ENCODE data around the gene LINC01488.

Gene LINC01488

DNA sequence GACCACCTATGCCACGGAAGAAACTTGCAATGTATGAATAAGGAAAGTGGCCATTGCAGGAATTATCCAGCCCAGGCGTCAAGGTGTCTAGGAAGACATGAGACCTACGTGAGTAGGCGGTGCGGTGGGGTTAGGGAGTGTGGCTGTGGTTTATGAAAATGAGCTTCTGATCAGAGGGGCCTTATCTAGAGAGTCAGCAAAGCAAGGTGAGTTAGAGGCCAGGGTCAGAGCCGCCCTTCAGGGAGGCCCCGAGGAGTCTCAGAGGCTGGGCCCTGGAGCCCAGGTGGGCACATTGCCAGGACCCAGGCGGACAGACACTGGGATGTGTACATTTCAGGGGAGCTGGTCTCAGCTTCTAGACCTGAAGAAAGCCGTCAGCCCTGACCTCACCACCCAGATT, 13.8 kb upstream of the LINC01488 start:
- Histone ChIP-seq H3K4me1 (ENCODE audit: insufficient read depth, low read length) (peaks cover 4% of the 10 kb centered on the region; the same call in 1 of the 2 replicates), H3K27me3 (ENCODE audit: insufficient read depth, low read length) (peaks cover 15% of the 10 kb centered on the region), H3K9ac (ENCODE audit: low read depth, low read length) (no peak overlapping the region), H3K4me3 (ENCODE audit: low read length) (no peak overlapping the region), H3K27ac (ENCODE audit: low read length) (no peak overlapping the region), H3K36me3 (ENCODE audit: insufficient read depth, low read depth, low read length) (no peaks in the 10 kb centered on the region), H3K9me3 (ENCODE audit: insufficient read depth, low read depth, low read length) (no peaks in the 10 kb centered on the region)

DNA sequence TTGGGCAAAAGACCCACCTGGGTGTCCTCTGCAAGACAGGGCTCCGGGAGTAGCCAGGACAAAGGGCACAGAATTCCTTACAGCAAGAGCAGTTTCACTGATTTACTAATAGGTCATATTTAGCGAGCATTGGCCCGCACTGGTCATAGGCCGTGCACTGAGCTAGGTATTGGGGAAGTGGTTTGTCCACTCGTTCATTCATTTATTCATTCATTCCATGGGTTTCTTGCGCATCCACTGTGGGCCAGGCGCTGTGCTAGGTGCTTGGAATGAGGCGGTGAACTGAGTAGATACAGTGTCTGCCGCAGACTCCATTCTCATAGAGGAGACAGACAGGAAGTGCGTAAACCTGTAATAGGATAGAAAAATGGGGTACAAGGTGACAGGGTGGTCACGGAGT, 13.2 kb upstream of the LINC01488 start:
- no peak overlapping the region for H3K4me3 ChIP-seq (ENCODE audit: low read length)
- no peak overlapping the region for H3K27ac ChIP-seq (ENCODE audit: low read length)
- peaks cover 4% of the 10 kb centered on the region; the same call in 1 of the 2 replicates for H3K4me1 ChIP-seq (ENCODE audit: insufficient read depth, low read length)
- no peaks in the 10 kb centered on the region for H3K36me3 ChIP-seq (ENCODE audit: insufficient read depth, low read depth, low read length)
- H3K27me3 ChIP-seq (ENCODE audit: insufficient read depth, low read length): peaks cover 16% of the 10 kb centered on the region
- no peak overlapping the region for H3K9ac ChIP-seq (ENCODE audit: low read depth, low read length)
- H3K9me3 ChIP-seq (ENCODE audit: insufficient read depth, low read depth, low read length): no peaks in the 10 kb centered on the region

DNA sequence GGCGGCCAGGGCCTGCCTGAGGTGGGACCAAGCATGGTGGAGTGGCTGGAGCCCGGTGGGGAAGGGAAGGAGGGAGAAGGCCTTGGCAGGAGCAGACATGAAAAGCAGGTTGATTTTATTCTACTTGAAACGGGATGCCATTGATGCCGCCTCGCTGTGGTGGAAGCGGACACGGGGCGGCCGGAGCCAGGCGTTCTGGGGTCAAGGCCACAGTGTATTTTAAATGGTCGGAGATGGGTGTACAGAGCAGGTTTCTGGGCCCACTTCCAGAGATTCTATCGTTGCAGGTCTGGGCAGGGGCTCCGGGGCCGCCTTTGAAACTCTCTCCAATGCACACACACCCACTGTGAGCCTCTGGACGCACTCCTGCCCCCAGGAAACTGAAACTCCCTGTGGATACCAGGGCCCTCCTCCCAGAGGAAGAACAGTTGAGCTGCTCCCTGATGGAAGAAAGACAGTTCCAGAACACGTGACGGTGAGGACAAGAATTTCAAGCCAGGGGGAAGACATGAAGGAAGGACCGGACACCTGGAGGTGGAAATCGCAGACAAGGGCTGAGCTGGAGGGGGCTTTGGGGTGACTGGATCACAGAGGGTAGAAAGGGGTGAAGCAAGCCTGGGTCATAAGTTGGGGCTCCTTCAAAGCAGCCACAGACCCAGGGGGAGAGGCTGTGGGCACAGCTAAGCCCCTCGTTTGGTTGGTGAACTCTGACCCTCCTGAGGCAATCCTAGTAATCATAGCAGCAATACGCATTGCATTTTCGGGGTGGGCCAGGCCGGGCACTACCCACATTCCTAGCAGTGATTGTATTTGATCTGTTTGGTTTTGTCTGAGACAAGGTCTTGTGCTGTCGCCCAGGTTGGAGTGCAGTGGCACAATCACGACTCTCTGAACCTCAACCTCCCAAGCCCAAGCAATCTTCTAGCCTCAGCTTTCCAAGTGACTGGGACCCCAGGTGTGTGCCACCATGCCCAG, 12.3 kb upstream of the LINC01488 start:
- Histone ChIP-seq H3K27ac (ENCODE audit: low read length) (no peak overlapping the region), H3K27me3 (ENCODE audit: insufficient read depth, low read length) (peaks cover 23% of the 10 kb centered on the region), H3K9me3 (ENCODE audit: insufficient read depth, low read depth, low read length) (no peaks in the 10 kb centered on the region), H3K4me1 (ENCODE audit: insufficient read depth, low read length) (peaks cover 4% of the 10 kb centered on the region; the same call in 1 of the 2 replicates), H3K36me3 (ENCODE audit: insufficient read depth, low read depth, low read length) (no peaks in the 10 kb centered on the region), H3K4me3 (ENCODE audit: low read length) (no peak overlapping the region), H3K9ac (ENCODE audit: low read depth, low read length) (no peak overlapping the region)

GRCh38 chr11:69470301-69470700, 11.2 kb upstream of the LINC01488 start:
- Histone ChIP-seq H3K4me1 (ENCODE audit: insufficient read depth, low read length) (peaks cover 4% of the 10 kb centered on the region; the same call in 1 of the 2 replicates), H3K9me3 (ENCODE audit: insufficient read depth, low read depth, low read length) (no peaks in the 10 kb centered on the region), H3K9ac (ENCODE audit: low read depth, low read length) (no peak overlapping the region), H3K36me3 (ENCODE audit: insufficient read depth, low read depth, low read length) (no peaks in the 10 kb centered on the region), H3K4me3 (ENCODE audit: low read length) (no peak overlapping the region), H3K27ac (ENCODE audit: low read length) (no peak overlapping the region), H3K27me3 (ENCODE audit: insufficient read depth, low read length) (peaks cover 34% of the 10 kb centered on the region)

DNA sequence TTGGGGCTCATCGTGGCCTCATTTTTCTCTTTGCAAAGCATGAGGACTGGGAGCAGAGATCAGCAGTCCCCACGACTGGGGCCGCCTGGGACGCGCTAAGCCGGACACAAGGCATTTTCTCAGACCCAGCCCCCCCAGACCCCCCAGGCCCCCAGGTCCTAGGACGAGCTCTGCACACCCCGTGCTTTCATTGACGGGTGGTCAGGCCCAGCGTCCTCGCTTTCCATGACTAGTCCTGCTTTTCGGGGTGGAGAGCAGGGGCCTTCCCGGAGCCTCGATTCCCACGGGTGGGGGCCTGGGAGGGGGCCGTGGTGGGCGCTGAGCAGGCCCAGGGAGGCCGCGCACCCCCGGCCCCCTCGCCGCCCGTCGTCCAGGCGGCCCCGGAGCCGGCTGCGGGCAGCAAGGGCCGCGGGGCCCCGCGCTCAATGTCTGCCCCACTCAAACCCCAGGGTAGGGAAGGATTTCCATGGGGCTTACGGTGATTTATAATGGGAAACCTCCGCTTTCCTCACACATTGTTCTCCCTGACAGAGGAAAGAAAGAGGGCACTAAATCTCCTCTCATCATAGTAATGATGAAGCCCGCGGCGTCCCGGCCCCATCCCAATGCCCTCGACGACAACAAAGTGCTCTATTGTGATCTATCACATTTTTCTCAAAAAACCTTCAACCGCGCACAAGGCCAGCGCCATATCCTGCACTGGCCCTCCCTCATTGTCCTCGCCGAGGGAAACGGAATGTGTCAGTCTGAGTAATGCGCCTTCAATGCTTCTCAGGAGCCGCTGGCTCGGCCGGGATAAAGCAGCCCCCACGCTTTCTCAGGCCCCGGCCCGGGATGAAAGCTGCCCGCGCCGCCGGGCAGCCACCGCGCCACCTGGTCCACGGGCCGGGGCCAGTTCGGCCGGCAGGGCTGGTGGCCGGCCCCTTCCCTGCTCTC, 10.4 kb upstream of the LINC01488 start:
- Histone ChIP-seq H3K9me3 (ENCODE audit: insufficient read depth, low read depth, low read length) (no peaks in the 10 kb centered on the region), H3K4me3 (ENCODE audit: low read length) (no peak overlapping the region), H3K27ac (ENCODE audit: low read length) (no peak overlapping the region), H3K27me3 (ENCODE audit: insufficient read depth, low read length) (peaks cover 41% of the 10 kb centered on the region), H3K36me3 (ENCODE audit: insufficient read depth, low read depth, low read length) (no peaks in the 10 kb centered on the region), H3K4me1 (ENCODE audit: insufficient read depth, low read length) (peaks cover 8% of the 10 kb centered on the region; the same call in 1 of the 2 replicates), H3K9ac (ENCODE audit: low read depth, low read length) (no peak overlapping the region)

GRCh38 chr11:69471729-69472540, 9.5 kb upstream of the LINC01488 start:
- Histone ChIP-seq H3K9me3 (ENCODE audit: insufficient read depth, low read depth, low read length) (no peaks in the 10 kb centered on the region), H3K36me3 (ENCODE audit: insufficient read depth, low read depth, low read length) (no peaks in the 10 kb centered on the region), H3K27ac (ENCODE audit: low read length) (no peak overlapping the region), H3K9ac (ENCODE audit: low read depth, low read length) (no peak overlapping the region), H3K27me3 (ENCODE audit: insufficient read depth, low read length) (peaks cover 49% of the 10 kb centered on the region), H3K4me1 (ENCODE audit: insufficient read depth, low read length) (peaks cover 8% of the 10 kb centered on the region; the same call in 1 of the 2 replicates), H3K4me3 (ENCODE audit: low read length) (no peak overlapping the region)

GRCh38 chr11:69472541-69473275, 8.8 kb upstream of the LINC01488 start:
- Histone ChIP-seq H3K27ac (ENCODE audit: low read length) (no peak overlapping the region), H3K36me3 (ENCODE audit: insufficient read depth, low read depth, low read length) (no peaks in the 10 kb centered on the region), H3K9me3 (ENCODE audit: insufficient read depth, low read depth, low read length) (no peaks in the 10 kb centered on the region), H3K4me1 (ENCODE audit: insufficient read depth, low read length) (peaks cover 8% of the 10 kb centered on the region; the same call in 1 of the 2 replicates), H3K4me3 (ENCODE audit: low read length) (no peak overlapping the region), H3K27me3 (ENCODE audit: insufficient read depth, low read length) (peaks cover 57% of the 10 kb centered on the region), H3K9ac (ENCODE audit: low read depth, low read length) (no peak overlapping the region)

- H3K27ac ChIP-seq (ENCODE audit: low read length): no peak overlapping the region
- no peaks in the 10 kb centered on the region for H3K36me3 ChIP-seq (ENCODE audit: insufficient read depth, low read depth, low read length)
- peaks cover 8% of the 10 kb centered on the region; the same call in 1 of the 2 replicates for H3K4me1 ChIP-seq (ENCODE audit: insufficient read depth, low read length)
- no peaks in the 10 kb centered on the region for H3K9me3 ChIP-seq (ENCODE audit: insufficient read depth, low read depth, low read length)
- H3K9ac ChIP-seq (ENCODE audit: low read depth, low read length): no peak overlapping the region
- peaks cover 63% of the 10 kb centered on the region for H3K27me3 ChIP-seq (ENCODE audit: insufficient read depth, low read length)
- H3K4me3 ChIP-seq (ENCODE audit: low read length): no peak overlapping the region
These were observed 8.1 kb upstream of the LINC01488 start for GRCh38 chr11:69473276-69473845.

- no peak overlapping the region for H3K4me3 ChIP-seq (ENCODE audit: low read length)
- H3K4me1 ChIP-seq (ENCODE audit: insufficient read depth, low read length): peaks cover 8% of the 10 kb centered on the region; the same call in 1 of the 2 replicates
- no peak overlapping the region for H3K9ac ChIP-seq (ENCODE audit: low read depth, low read length)
- no peak overlapping the region for H3K27ac ChIP-seq (ENCODE audit: low read length)
- no peaks in the 10 kb centered on the region for H3K9me3 ChIP-seq (ENCODE audit: insufficient read depth, low read depth, low read length)
- H3K27me3 ChIP-seq (ENCODE audit: insufficient read depth, low read length): peaks cover 63% of the 10 kb centered on the region
- no peaks in the 10 kb centered on the region for H3K36me3 ChIP-seq (ENCODE audit: insufficient read depth, low read depth, low read length)
These were observed 6.7 kb upstream of the LINC01488 start for GRCh38 chr11:69474736-69475135.

GRCh38 chr11:69475141-69475865, 6.2 kb upstream of the LINC01488 start:
- no peak overlapping the region for H3K9ac ChIP-seq (ENCODE audit: low read depth, low read length)
- H3K36me3 ChIP-seq (ENCODE audit: insufficient read depth, low read depth, low read length): no peaks in the 10 kb centered on the region
- peaks cover 8% of the 10 kb centered on the region; the same call in 1 of the 2 replicates for H3K4me1 ChIP-seq (ENCODE audit: insufficient read depth, low read length)
- H3K4me3 ChIP-seq (ENCODE audit: low read length): no peak overlapping the region
- no peaks in the 10 kb centered on the region for H3K9me3 ChIP-seq (ENCODE audit: insufficient read depth, low read depth, low read length)
- H3K27me3 ChIP-seq (ENCODE audit: insufficient read depth, low read length): peaks cover 61% of the 10 kb centered on the region
- H3K27ac ChIP-seq (ENCODE audit: low read length): no peak overlapping the region
